Astrocyte (in vitro differentiated cells and primary cell): ENCODE data around the gene KCNJ2. TPM values are rescaled to one million over a fixed set of nuclear protein-coding genes. Genes with fewer than 3 reads are reported as not detected.
A peak's percentile ranks its signal among the peaks of the same experiment; 100 is the strongest.

Source experiments
- DNase-seq: peaks from one replicate; pipeline ENCODE4 v3.0.0-alpha.2; 2010; ENCODE audit warnings: low read depth
- FAIRE-seq: peaks from 2 replicates; lab custom pipeline; 2011; peaks lifted over from hg19 to GRCh38; lab: Jason Lieb, UNC
- H2AFZ ChIP-seq: 2 replicates; pipeline ENCODE4 v1.6.0; 2012; ENCODE audit warnings: low read depth, low read length, inconsistent platforms
- H3K27ac ChIP-seq: 2 replicates; pipeline ENCODE4 v1.5.1; 2011; ENCODE audit warnings: low read depth, low read length, inconsistent platforms
- H3K27me3 ChIP-seq: 2 replicates; pipeline ENCODE4 v1.6.0; 2011; ENCODE audit warnings: low read length, inconsistent platforms; ENCODE audit not compliant: insufficient read depth
- H3K36me3 ChIP-seq: 2 replicates; pipeline ENCODE4 v1.5.1; 2011; ENCODE audit warnings: low read length, inconsistent platforms; ENCODE audit not compliant: insufficient read depth
- H3K4me1 ChIP-seq: 2 replicates; pipeline ENCODE4 v1.5.1; 2011; ENCODE audit warnings: low read length, inconsistent platforms; ENCODE audit not compliant: insufficient read depth
- H3K4me2 ChIP-seq: 2 replicates; pipeline ENCODE4 v1.6.0; 2012; ENCODE audit warnings: low read length, inconsistent platforms
- H3K4me3 ChIP-seq: 2 replicates; pipeline ENCODE4 v1.5.1; 2011; ENCODE audit warnings: low read depth, mild to moderate bottlenecking, low read length, inconsistent platforms; ENCODE audit not compliant: insufficient read depth
- H3K79me2 ChIP-seq: 2 replicates; pipeline ENCODE4 v1.6.0; 2012; ENCODE audit warnings: mild to moderate bottlenecking, low read length, inconsistent platforms; ENCODE audit not compliant: insufficient read depth
- H3K9ac ChIP-seq: 2 replicates; pipeline ENCODE4 v1.6.0; 2012; ENCODE audit warnings: mild to moderate bottlenecking, low read length, inconsistent platforms
- H3K9me3 ChIP-seq: 2 replicates; pipeline ENCODE4 v1.5.1; 2012; ENCODE audit warnings: low read depth, mild to moderate bottlenecking, low read length, inconsistent platforms; ENCODE audit not compliant: insufficient read depth
- H4K20me1 ChIP-seq: 2 replicates; pipeline ENCODE4 v1.6.0; 2012; ENCODE audit warnings: low read length, inconsistent platforms; ENCODE audit not compliant: insufficient read depth
- H3K27ac Mint-ChIP-seq: one replicate; pipeline ENCODE4 v1.8.0; 2021; ENCODE audit warnings: mild to moderate bottlenecking, mixed read lengths; ENCODE audit not compliant: unreplicated experiment
- H3K27me3 Mint-ChIP-seq: one replicate; pipeline ENCODE4 v1.8.0; 2021; ENCODE audit warnings: low read depth, mixed read lengths; ENCODE audit not compliant: unreplicated experiment
- H3K36me3 Mint-ChIP-seq: one replicate; pipeline ENCODE4 v1.8.0; 2021; ENCODE audit warnings: low read depth, mixed read lengths; ENCODE audit not compliant: unreplicated experiment
- H3K4me1 Mint-ChIP-seq: one replicate; pipeline ENCODE4 v1.8.0; 2021; ENCODE audit warnings: low read depth, mixed read lengths; ENCODE audit not compliant: unreplicated experiment
- H3K4me3 Mint-ChIP-seq: one replicate; pipeline ENCODE4 v1.8.0; 2021; ENCODE audit warnings: mild to moderate bottlenecking, moderate library complexity, mixed read lengths; ENCODE audit not compliant: unreplicated experiment
- H3K9me3 Mint-ChIP-seq: one replicate; pipeline ENCODE4 v1.8.0; 2021; ENCODE audit warnings: mild to moderate bottlenecking, mixed read lengths; ENCODE audit not compliant: unreplicated experiment
- EZH2 ChIP-seq: IDR thresholded peaks from 2 replicates; pipeline ENCODE4 v1.6.1; 2012; ENCODE audit warnings: mild to moderate bottlenecking, low read length, inconsistent platforms; ENCODE audit not compliant: insufficient read depth
- total RNA-seq: library from RNA; stranded (reverse); gene quantifications from 2 replicates; pipeline ENCODE4 v1.2.1, GENCODE V29; 2021
- TF ChIP-seq, protein P1 (sequence below): IDR thresholded peaks from 2 replicates; pipeline ENCODE4 v1.5.1; 2011; ENCODE audit warnings: low read depth, mild to moderate bottlenecking, inconsistent platforms, low read length, moderate library complexity; ENCODE audit not compliant: insufficient read depth

Gene KCNJ2
- total RNA-seq, 1 donor from 2014 or later: 10.2 TPM

- FAIRE-seq (no peak), DNase-seq (no peak)
- no peaks in the 10 kb centered on the region for H3K36me3 ChIP-seq
- H3K27ac ChIP-seq: no peak overlapping the region
- no peak overlapping the region for H3K9ac ChIP-seq
- Mint-ChIP-seq H3K27ac (no peak overlapping the region), H3K36me3 (no peaks in the 10 kb centered on the region), H3K9me3 (no peaks in the 10 kb centered on the region), H3K4me1 (peaks cover 2% of the 10 kb centered on the region), H3K27me3 (no peaks in the 10 kb centered on the region), H3K4me3 (no peak overlapping the region)
- TF ChIP-seq, protein P1, sequence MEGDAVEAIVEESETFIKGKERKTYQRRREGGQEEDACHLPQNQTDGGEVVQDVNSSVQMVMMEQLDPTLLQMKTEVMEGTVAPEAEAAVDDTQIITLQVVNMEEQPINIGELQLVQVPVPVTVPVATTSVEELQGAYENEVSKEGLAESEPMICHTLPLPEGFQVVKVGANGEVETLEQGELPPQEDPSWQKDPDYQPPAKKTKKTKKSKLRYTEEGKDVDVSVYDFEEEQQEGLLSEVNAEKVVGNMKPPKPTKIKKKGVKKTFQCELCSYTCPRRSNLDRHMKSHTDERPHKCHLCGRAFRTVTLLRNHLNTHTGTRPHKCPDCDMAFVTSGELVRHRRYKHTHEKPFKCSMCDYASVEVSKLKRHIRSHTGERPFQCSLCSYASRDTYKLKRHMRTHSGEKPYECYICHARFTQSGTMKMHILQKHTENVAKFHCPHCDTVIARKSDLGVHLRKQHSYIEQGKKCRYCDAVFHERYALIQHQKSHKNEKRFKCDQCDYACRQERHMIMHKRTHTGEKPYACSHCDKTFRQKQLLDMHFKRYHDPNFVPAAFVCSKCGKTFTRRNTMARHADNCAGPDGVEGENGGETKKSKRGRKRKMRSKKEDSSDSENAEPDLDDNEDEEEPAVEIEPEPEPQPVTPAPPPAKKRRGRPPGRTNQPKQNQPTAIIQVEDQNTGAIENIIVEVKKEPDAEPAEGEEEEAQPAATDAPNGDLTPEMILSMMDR: no peak
- TF ChIP-seq EZH2: no peak
- no peak overlapping the region for H2AFZ ChIP-seq
- H3K4me3 ChIP-seq: no peak overlapping the region
- no peaks in the 10 kb centered on the region for H4K20me1 ChIP-seq
- H3K4me1 ChIP-seq: peaks cover 2% of the 10 kb centered on the region
- peaks cover 10% of the 10 kb centered on the region for H3K79me2 ChIP-seq
- H3K4me2 ChIP-seq: no peak overlapping the region
- no peaks in the 10 kb centered on the region for H3K9me3 ChIP-seq
- H3K27me3 ChIP-seq: no peaks in the 10 kb centered on the region
These were observed 3.9 kb upstream of the KCNJ2 start for GRCh38 chr17:70165383-70165782.

DNA sequence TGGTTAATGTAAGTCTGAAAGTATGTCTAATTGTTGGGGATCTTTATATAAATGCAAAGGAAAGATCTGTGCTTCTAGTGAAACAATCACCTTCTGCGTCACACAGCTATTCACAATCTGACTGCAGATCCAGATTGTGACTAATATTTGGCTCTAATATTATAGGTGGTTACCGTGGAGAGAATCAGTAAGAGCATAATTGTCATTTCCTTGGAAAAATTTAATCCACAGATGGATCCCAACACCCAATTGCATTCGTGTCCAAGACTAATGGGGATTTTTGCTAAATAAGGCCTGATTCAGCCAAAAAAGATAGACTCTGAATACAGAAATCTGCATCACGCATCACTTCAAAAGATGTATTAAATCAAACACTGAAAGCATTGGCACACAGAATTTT lies 2.7 kb upstream of the KCNJ2 start:
- no peak overlapping the region for H3K4me3 ChIP-seq
- no peaks in the 10 kb centered on the region for H4K20me1 ChIP-seq
- H3K4me1 ChIP-seq: peaks cover 5% of the 10 kb centered on the region
- H3K9me3 ChIP-seq: no peaks in the 10 kb centered on the region
- H3K27ac Mint-ChIP-seq: no peak overlapping the region
- no peaks in the 10 kb centered on the region for H3K36me3 Mint-ChIP-seq
- DNase-seq (no peak), FAIRE-seq (no peak)
- no peak overlapping the region for H3K4me2 ChIP-seq
- no peak for TF ChIP-seq EZH2
- TF ChIP-seq, protein P1: no peak
- peaks cover 4% of the 10 kb centered on the region for H3K4me1 Mint-ChIP-seq
- H3K9ac ChIP-seq: no peak overlapping the region
- peaks cover 22% of the 10 kb centered on the region for H3K79me2 ChIP-seq
- no peak overlapping the region for H3K27ac ChIP-seq
- H3K9me3 Mint-ChIP-seq: no peaks in the 10 kb centered on the region
- no peak overlapping the region for H2AFZ ChIP-seq
- no peaks in the 10 kb centered on the region for H3K27me3 ChIP-seq
- H3K36me3 ChIP-seq: no peaks in the 10 kb centered on the region
- no peaks in the 10 kb centered on the region for H3K27me3 Mint-ChIP-seq
- H3K4me3 Mint-ChIP-seq: no peak overlapping the region

- Histone ChIP-seq H3K4me3 (peak overlapping the region; percentile 87), H4K20me1 (no peaks in the 10 kb centered on the region), H2AFZ (peak overlapping the region; percentile 68), H3K27ac (peak overlapping the region; percentile 58), H3K36me3 (no peaks in the 10 kb centered on the region), H3K4me1 (peaks cover 12% of the 10 kb centered on the region), H3K9ac (peak overlapping the region; percentile 82), H3K9me3 (no peaks in the 10 kb centered on the region), H3K79me2 (peaks cover 31% of the 10 kb centered on the region), H3K4me2 (peak overlapping the region; percentile 99), H3K27me3 (no peaks in the 10 kb centered on the region)
- Mint-ChIP-seq H3K4me1 (peaks cover 16% of the 10 kb centered on the region), H3K27me3 (no peaks in the 10 kb centered on the region), H3K27ac (peak overlapping the region; percentile 87), H3K9me3 (no peaks in the 10 kb centered on the region), H3K4me3 (peak overlapping the region; percentile 94), H3K36me3 (no peaks in the 10 kb centered on the region)
- DNase-seq: peak; percentile 70
- TF ChIP-seq EZH2: no peak
- TF ChIP-seq, protein P1: peak; percentile 69
- FAIRE-seq: no peak
These were observed 1.0 kb upstream of the KCNJ2 start for GRCh38 chr17:70168044-70168976.
